HG02973 (cell line): Measurements from ENCODE around the gene MTMR3.

Experiments
- ATAC-seq: cut with Tn5 transposase; IDR thresholded peaks from one replicate; pipeline ENCODE4 v1.9.1; 2021; ENCODE audit warnings: moderate library complexity; ENCODE audit not compliant: unreplicated experiment

Gene MTMR3

GRCh38 chr22:29867851-29868250, 15.1 kb upstream of the MTMR3 start:
- ATAC-seq: no peak

- no peak for ATAC-seq
Observed at GRCh38 chr22:29870574-29870973, 12.4 kb upstream of the MTMR3 start.

- ATAC-seq: no peak
Observed at GRCh38 chr22:29871684-29872083, 11.3 kb upstream of the MTMR3 start.

- ATAC-seq: no peak
Observed at GRCh38 chr22:29872144-29872893, 10.7 kb upstream of the MTMR3 start.

GRCh38 chr22:29872989-29873388, 10.0 kb upstream of the MTMR3 start:
- ATAC-seq: no peak

- no peak for ATAC-seq
Observed at GRCh38 chr22:29873943-29874342, 9.0 kb upstream of the MTMR3 start.

GRCh38 chr22:29877620-29878019, 5.4 kb upstream of the MTMR3 start:
- no peak for ATAC-seq

GRCh38 chr22:29879753-29880152, 3.2 kb upstream of the MTMR3 start:
- ATAC-seq: no peak

GRCh38 chr22:29882716-29883044, 294 bp upstream of the MTMR3 start:
- ATAC-seq: peak; percentile 44

GRCh38 chr22:29883775-29884097, 762 bp downstream of the MTMR3 start:
- no peak for ATAC-seq

- ATAC-seq: no peak
Observed at GRCh38 chr22:29885610-29886009, 2.6 kb downstream of the MTMR3 start.

GRCh38 chr22:29886596-29886995, 3.6 kb downstream of the MTMR3 start:
- no peak for ATAC-seq

- no peak for ATAC-seq
Observed at GRCh38 chr22:29887358-29887757, 4.4 kb downstream of the MTMR3 start.

- no peak for ATAC-seq
Observed at GRCh38 chr22:29890760-29891159, 7.8 kb downstream of the MTMR3 start.

- ATAC-seq: no peak
Observed at GRCh38 chr22:29892315-29893156, 9.6 kb downstream of the MTMR3 start.

- ATAC-seq: no peak
Observed at GRCh38 chr22:29901354-29901753, 18.4 kb downstream of the MTMR3 start.

- ATAC-seq: no peak
Observed at GRCh38 chr22:29903371-29903770, 20.4 kb downstream of the MTMR3 start.

- ATAC-seq: no peak
Observed at GRCh38 chr22:29904020-29904419, 21.0 kb downstream of the MTMR3 start.

GRCh38 chr22:29907753-29908515, 25.0 kb downstream of the MTMR3 start:
- ATAC-seq: no peak

GRCh38 chr22:29912141-29912540, 29.2 kb downstream of the MTMR3 start:
- ATAC-seq: no peak

GRCh38 chr22:29912605-29913398, 29.8 kb downstream of the MTMR3 start:
- ATAC-seq: no peak
